Activated T-helper 17 cell treated with anti-CD3 and anti-CD28 coated beads, Interleukin-2, amount 50 U/mL, for 72 hours (primary cell): ENCODE results near the gene NMNAT2. TPM values are rescaled to one million over a fixed set of nuclear protein-coding genes. Genes with fewer than 3 reads are reported as not detected.
A peak's percentile ranks its signal among the peaks of the same experiment; 100 is the strongest.
"Not testable (repeated sequence)": the region's sequence is repeated elsewhere in the genome, so short reads cannot be mapped to it uniquely, and the experiment has no call there.

Experiments used
- ATAC-seq: fragments of 150-1000 bp; cut with Tn5 transposase; replicated peaks from 2 replicates; pipeline ENCODE4 v1.10.0; 2021; ENCODE audit warnings: mild to moderate bottlenecking, moderate library complexity
- H3K27ac Mint-ChIP-seq: one replicate; pipeline ENCODE4 v1.8.0; 2022; ENCODE audit warnings: mixed read lengths
- H3K27me3 Mint-ChIP-seq: one replicate; pipeline ENCODE4 v1.8.0; 2022; ENCODE audit warnings: mixed read lengths
- H3K36me3 Mint-ChIP-seq: one replicate; pipeline ENCODE4 v1.8.0; 2022; ENCODE audit warnings: low read depth, mild to moderate bottlenecking, mixed read lengths
- H3K4me1 Mint-ChIP-seq: one replicate; pipeline ENCODE4 v1.8.0; 2022; ENCODE audit warnings: mixed read lengths
- H3K4me3 Mint-ChIP-seq: one replicate; pipeline ENCODE4 v1.8.0; 2022; ENCODE audit warnings: mild to moderate bottlenecking, mixed read lengths
- H3K9me3 Mint-ChIP-seq: one replicate; pipeline ENCODE4 v1.8.0; 2022; ENCODE audit warnings: mixed read lengths
- total RNA-seq, 2 donors: library from RNA; stranded (reverse); gene quantifications; one replicate each; pipeline ENCODE4 v1.2.3, GENCODE V29; 2022

NMNAT2 gene
- total RNA-seq, 2 donors from 2014 or later, result not detected

DNA sequence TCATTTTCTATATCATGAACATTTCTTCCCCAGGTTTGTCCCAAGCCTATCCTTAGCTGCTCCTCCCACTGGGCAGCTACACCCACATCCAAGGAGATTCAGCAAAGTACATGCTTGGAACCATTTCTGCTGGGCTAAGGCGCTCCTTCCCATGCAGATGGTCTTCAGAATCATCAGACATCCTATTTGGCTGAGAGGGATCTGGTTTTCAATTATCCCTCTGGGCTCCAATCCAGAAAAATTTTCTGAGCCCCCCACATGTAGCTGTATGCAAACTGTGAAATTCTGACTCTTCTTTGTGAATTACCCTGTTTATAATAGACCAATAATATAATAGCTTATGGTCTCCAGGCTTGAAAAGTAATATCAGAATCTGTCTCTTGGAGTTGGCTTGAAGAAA lies 132.9 kb downstream of the NMNAT2 start:
- no peaks in the 10 kb centered on the region for H3K4me1 Mint-ChIP-seq
- H3K27ac Mint-ChIP-seq, result no peak overlapping the region
- peaks cover 12% of the 10 kb centered on the region for H3K27me3 Mint-ChIP-seq
- no peak overlapping the region for H3K4me3 Mint-ChIP-seq
- no peaks in the 10 kb centered on the region for H3K9me3 Mint-ChIP-seq
- no peak for ATAC-seq
- no peaks in the 10 kb centered on the region for H3K36me3 Mint-ChIP-seq

DNA sequence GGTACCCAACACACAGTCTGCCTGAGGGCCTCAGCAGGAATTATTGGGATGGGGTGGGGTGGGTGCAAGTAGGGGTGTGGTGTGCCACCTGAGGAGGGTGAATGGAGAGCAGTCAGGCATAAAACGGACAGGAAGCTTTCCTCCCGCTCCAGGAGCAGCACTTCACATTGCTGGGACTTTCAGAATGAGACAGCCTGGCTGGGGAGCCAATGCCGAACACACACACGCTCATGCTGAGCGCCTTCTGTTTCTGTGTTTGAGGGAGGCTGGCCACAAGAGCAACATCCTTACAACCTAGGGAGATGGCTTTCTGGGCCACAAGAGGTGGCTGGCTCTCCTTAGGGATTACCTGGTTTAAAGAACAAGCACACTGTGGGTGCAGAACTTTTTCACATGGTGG lies 134.1 kb downstream of the NMNAT2 start:
- Mint-ChIP-seq H3K4me1 (no peaks in the 10 kb centered on the region), H3K9me3 (no peaks in the 10 kb centered on the region), H3K27ac (no peak overlapping the region), H3K36me3 (no peaks in the 10 kb centered on the region), H3K27me3 (peaks cover 9% of the 10 kb centered on the region), H3K4me3 (no peak overlapping the region)
- no peak for ATAC-seq

DNA sequence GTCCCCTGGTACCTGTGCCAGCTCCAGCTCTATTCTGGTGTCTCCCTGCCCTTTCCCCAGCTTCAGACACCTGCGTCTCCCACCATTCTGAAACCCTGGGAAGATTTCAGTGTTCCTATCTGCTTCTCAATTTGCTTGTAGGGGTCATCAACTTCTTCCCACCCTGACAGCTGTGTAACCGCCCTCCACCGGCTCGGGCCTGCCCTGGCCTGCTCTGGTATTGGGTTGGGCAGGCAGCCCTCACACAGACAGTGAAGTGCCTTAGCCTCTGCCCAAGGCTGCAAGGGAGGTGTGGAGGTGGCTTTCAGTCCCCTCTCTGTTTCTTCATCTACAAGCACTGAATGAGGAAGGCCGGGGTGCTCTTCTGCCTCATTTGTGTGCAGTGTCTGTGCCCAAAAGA lies 134.9 kb downstream of the NMNAT2 start:
- Mint-ChIP-seq H3K27ac (no peak overlapping the region), H3K4me1 (no peaks in the 10 kb centered on the region), H3K9me3 (no peaks in the 10 kb centered on the region), H3K27me3 (peaks cover 9% of the 10 kb centered on the region), H3K4me3 (no peak overlapping the region), H3K36me3 (no peaks in the 10 kb centered on the region)
- ATAC-seq, result no peak

DNA sequence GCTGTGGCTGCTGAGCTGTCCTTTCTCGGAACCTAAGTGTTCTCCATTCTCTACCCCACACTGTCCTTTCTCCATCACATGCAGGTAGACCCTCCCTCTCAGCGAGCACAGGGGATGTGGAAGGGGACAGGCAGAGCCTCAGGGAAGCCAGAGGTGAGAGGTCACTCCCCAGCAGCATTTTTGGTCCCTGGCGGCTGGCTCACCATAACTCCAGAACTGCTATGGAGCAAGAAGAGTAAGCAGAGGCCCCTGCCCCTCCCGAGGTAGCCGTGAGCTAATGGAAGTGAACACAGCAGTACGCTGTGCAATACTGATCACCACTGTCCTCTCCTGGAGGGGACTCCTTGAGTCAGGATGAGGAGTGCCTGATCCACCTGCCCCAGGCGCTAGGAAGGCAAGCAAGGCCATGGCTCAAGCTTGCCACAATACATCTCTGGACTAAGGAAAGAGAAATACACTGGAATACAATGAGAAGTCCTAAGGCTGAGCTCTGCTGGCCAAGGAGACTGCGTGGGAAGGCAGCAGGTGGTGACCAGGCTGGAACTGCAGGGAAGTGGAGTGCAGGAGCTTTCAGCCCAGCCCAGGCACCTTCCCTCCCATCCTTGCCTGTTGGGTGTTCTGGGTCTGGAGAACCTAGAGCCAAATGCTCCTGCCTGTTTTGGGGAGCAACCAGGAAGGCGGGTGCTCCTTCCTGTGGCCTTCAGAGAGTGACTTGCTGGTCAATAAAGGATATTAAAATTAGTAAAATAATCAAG lies 135.9 kb downstream of the NMNAT2 start:
- H3K27me3 Mint-ChIP-seq, result peaks cover 9% of the 10 kb centered on the region
- no peak for ATAC-seq
- no peak overlapping the region for H3K4me3 Mint-ChIP-seq
- no peaks in the 10 kb centered on the region for H3K36me3 Mint-ChIP-seq
- H3K4me1 Mint-ChIP-seq, result no peaks in the 10 kb centered on the region
- H3K9me3 Mint-ChIP-seq, result no peaks in the 10 kb centered on the region
- H3K27ac Mint-ChIP-seq, result no peak overlapping the region

DNA sequence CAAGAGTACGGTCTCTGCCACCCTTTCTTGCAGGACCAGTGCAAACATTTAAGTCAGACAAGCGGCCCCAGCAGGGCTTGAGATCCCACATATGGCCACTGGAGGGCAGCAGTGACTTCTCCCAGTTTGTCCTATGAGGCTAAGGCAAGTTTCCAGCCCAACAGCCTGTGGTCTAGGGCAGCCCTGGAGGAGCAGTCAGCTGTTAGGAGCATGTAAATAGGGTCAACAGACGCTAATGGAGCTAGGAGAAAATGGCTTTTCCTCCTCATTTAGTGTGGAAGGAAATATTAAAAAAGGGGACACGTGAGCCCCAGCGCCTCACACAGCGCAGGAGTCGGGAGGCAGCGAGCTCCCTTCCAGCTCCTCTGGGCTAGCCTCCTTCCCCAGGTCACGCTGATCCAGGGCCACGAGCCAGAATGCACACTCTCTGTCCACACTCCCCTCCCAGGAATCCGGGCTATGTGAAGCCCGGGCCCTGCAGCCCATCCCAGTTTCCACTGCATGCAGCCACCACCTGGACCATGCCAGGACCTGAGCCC lies 136.6 kb downstream of the NMNAT2 start:
- H3K4me1 Mint-ChIP-seq, result no peaks in the 10 kb centered on the region
- H3K36me3 Mint-ChIP-seq, result no peaks in the 10 kb centered on the region
- peaks cover 9% of the 10 kb centered on the region for H3K27me3 Mint-ChIP-seq
- H3K9me3 Mint-ChIP-seq, result no peaks in the 10 kb centered on the region
- peak; percentile 66 for ATAC-seq
- H3K4me3 Mint-ChIP-seq, result no peak overlapping the region
- no peak overlapping the region for H3K27ac Mint-ChIP-seq

DNA sequence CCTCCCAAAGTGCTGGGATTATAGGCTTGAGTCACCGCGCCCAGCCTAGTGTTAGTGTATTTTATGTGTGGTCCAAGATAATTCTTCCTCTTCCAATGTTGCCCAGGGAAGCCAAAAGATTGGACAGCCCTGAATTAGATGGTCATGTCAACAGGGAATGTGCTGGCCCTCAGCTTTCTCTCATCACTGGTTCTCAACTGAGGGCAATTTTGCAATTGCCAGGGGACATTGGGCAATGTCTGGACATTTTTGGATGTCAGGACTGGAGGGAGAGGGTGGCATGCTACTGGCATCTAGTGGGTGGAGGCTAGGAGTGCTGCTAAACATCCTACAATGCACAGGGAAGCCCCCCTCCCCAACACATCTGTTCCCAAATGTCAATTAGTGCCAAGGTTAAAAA lies 137.1 kb downstream of the NMNAT2 start:
- H3K27ac Mint-ChIP-seq, result no peak overlapping the region
- no peak for ATAC-seq
- peaks cover 9% of the 10 kb centered on the region for H3K27me3 Mint-ChIP-seq
- H3K4me3 Mint-ChIP-seq, result no peak overlapping the region
- no peaks in the 10 kb centered on the region for H3K4me1 Mint-ChIP-seq
- H3K36me3 Mint-ChIP-seq, result no peaks in the 10 kb centered on the region
- H3K9me3 Mint-ChIP-seq, result no peaks in the 10 kb centered on the region

DNA sequence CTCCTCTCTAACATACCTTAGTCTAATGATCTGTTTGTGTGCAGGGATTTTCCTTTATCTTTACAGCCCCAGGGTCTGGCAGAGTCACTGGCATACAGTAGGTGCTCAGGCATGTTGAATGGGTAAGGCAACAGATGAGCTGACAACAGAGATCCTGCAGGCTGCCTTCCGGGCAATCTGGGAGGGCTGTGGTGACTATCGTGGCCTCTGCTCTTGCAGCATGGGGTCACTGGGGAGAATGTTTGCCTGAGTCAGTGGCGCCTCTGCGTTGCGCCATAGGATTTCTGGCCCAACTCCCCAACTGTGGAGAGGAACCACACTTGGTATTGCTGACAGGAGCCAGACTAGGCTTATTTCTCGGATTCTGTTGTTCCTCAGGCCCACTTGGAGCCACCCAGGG lies 138.3 kb downstream of the NMNAT2 start:
- Mint-ChIP-seq H3K4me1 (no peaks in the 10 kb centered on the region), H3K4me3 (no peak overlapping the region), H3K9me3 (no peaks in the 10 kb centered on the region), H3K36me3 (no peaks in the 10 kb centered on the region), H3K27ac (peak overlapping the region; percentile 15), H3K27me3 (peaks cover 9% of the 10 kb centered on the region)
- no peak for ATAC-seq

GRCh38 chr1:183278739-183279591 lies 139.2 kb downstream of the NMNAT2 start:
- peaks cover 4% of the 10 kb centered on the region for H3K27me3 Mint-ChIP-seq

DNA sequence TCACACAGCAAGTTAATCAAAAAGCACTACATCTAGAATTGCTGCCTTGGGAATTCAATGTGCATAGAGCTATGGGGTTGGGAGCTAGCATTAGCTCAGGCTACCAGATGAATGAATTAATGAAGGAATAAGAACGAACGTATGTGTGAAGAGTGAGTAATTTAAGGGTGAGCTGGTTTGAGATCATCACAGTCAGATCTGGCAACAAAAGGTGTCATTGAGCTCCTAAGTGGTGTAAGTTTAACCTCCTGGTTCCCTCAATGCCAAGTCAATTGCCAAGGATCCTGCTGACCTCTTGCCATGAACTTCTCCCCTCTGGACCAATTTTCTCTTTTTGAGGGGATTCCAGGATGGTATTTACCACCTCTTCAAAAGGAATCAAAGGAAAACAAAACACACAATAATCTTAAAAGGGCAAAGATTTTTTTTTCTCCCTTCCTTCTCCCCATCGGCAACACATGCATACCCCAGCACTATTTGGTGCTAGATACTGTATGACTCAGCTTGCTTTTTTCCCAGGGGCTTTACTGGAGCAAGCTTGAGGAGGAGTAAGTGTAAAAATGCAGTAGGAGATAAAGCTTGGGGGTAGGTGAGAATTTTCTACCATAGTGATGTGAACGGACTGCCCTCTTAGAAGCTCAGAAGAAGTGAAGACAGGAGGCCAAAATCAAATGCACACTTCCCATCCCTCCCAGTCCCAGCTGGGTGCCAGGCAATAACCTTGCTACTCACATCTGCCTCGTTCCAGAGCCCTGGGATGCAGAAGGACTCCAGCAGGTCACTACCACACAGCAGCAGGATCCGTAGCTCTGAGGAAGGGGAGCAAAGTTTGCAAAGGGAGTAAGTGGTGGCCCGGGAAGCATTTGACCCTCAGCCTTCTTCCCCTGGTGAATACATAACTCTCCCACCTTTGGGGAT lies 140.1 kb downstream of the NMNAT2 start:
- Mint-ChIP-seq H3K9me3 (no peaks in the 10 kb centered on the region), H3K4me1 (no peaks in the 10 kb centered on the region), H3K4me3 (no peak overlapping the region), H3K27ac (no peak overlapping the region), H3K36me3 (no peaks in the 10 kb centered on the region), H3K27me3 (peaks cover 4% of the 10 kb centered on the region)
- no peak for ATAC-seq

More at GRCh38 chr1:183278739-183279591, 139.2 kb downstream of the NMNAT2 start:
- H3K4me1 Mint-ChIP-seq, result no peaks in the 10 kb centered on the region
- peak; percentile 25 for ATAC-seq
- H3K27ac Mint-ChIP-seq, result peak overlapping the region; percentile 15
- no peaks in the 10 kb centered on the region for H3K36me3 Mint-ChIP-seq
- H3K4me3 Mint-ChIP-seq, result no peak overlapping the region
- no peaks in the 10 kb centered on the region for H3K9me3 Mint-ChIP-seq

DNA sequence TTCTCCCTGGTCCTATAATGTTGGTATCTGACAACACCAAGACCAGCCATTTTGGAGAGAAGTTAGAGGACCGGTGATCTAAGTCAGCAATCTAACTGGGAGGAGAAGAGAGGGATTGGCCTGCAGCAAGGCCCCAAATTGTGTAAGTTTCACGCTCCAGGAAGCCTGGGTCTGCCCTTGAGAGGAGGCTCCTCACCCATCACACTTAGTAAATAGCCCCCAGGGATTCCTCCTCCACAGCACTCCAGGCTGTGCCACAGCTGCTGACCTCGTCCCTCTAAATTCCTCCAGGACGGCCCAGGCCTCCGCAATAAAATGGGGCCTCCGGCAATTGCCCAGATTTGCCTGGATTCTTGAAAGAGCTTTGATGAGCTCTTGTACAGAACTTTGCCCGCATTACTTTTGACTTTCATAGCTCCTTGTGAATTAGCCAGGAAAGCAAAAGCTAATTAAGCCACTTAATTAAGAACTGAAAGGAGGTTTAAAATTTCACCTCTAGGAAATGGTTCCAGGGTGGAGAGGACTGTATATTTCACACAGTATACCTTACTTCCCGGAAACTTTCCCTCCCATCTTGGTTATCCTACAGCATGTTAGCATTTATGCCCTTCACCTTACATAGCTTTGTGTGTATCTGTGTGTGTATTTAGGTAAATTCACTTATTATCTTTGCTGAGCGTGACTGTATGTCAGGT lies 141.6 kb downstream of the NMNAT2 start:
- no peak overlapping the region for H3K4me3 Mint-ChIP-seq
- no peaks in the 10 kb centered on the region for H3K36me3 Mint-ChIP-seq
- H3K4me1 Mint-ChIP-seq, result no peaks in the 10 kb centered on the region
- no peak overlapping the region for H3K27ac Mint-ChIP-seq
- peaks cover 4% of the 10 kb centered on the region for H3K27me3 Mint-ChIP-seq
- no peak for ATAC-seq
- H3K9me3 Mint-ChIP-seq, result no peaks in the 10 kb centered on the region

GRCh38 chr1:183275322-183275721 lies 142.9 kb downstream of the NMNAT2 start:
- ATAC-seq, result no peak

DNA sequence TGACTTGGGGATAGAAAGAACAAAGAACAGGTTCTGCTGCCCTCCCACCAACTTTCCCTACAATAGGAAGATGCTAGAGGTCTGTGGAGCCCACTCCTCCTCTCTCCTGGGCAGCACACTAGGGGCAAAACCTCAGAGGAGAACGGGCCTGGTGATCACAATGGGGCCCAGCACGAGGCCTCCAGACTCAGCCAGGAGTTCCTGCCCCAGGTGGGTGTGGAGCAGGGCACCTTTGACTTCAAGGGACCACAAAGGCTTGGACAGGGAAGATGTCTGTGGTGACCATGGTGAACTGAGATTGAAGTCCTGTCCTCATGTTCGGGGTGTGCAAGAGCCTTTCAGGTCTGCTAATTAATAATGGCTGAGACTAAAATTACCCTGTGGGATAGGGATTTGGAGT lies 143.3 kb downstream of the NMNAT2 start:
- H3K4me3 Mint-ChIP-seq, result no peak overlapping the region
- no peaks in the 10 kb centered on the region for H3K36me3 Mint-ChIP-seq
- peaks cover 4% of the 10 kb centered on the region for H3K27me3 Mint-ChIP-seq
- no peak overlapping the region for H3K27ac Mint-ChIP-seq
- no peaks in the 10 kb centered on the region for H3K9me3 Mint-ChIP-seq
- no peak for ATAC-seq
- no peaks in the 10 kb centered on the region for H3K4me1 Mint-ChIP-seq

More at GRCh38 chr1:183275322-183275721, 142.9 kb downstream of the NMNAT2 start:
- no peaks in the 10 kb centered on the region for H3K9me3 Mint-ChIP-seq
- H3K27me3 Mint-ChIP-seq, result peaks cover 4% of the 10 kb centered on the region
- H3K36me3 Mint-ChIP-seq, result no peaks in the 10 kb centered on the region
- no peak overlapping the region for H3K4me3 Mint-ChIP-seq
- H3K27ac Mint-ChIP-seq, result no peak overlapping the region
- no peaks in the 10 kb centered on the region for H3K4me1 Mint-ChIP-seq

DNA sequence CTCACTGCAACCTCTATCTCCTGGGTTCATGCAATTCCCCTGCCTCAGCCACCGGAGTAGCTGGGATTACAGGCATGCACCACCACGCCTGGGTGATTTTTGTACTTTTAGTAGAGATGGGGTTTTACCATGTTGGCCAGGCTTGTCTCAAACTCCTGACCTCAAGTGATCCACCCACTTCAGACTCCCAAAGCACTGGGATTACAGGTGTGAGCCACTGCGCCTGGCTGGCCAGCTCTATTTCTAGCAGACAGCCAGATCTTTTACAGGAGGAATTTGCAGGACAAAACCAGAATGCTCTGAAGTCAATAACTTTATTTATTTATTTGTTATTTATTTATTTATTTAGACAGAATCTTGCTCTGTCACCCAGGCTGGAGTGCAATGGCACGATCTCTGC lies 144.2 kb downstream of the NMNAT2 start:
- ATAC-seq, H3K9me3 Mint-ChIP-seq, H3K4me1 Mint-ChIP-seq, H3K4me3 Mint-ChIP-seq, H3K36me3 Mint-ChIP-seq, H3K27me3 Mint-ChIP-seq, H3K27ac Mint-ChIP-seq: not testable (repeated sequence)

DNA sequence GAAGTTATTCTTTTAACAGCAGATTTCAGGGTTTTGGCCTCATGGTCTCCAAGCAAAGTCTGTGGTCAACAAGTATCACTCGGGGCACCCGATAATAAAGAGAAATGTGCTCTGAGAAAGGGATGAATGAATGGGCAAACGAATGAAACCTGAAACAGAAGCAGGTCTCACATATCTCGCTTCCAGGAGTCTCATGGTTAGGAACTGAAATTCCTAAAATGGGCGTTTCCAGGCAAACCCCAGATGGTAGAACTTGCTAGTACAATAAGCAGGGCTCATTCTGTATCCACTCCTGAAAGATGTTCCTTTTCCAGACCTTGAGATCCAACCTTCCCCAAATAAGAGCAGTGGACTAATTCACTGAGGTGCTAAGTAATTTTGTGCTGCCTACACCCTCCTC lies 144.9 kb downstream of the NMNAT2 start:
- H3K27me3 Mint-ChIP-seq, result peaks cover 4% of the 10 kb centered on the region
- no peak overlapping the region for H3K27ac Mint-ChIP-seq
- no peak overlapping the region for H3K4me3 Mint-ChIP-seq
- no peaks in the 10 kb centered on the region for H3K9me3 Mint-ChIP-seq
- ATAC-seq, result no peak
- H3K4me1 Mint-ChIP-seq, result no peaks in the 10 kb centered on the region
- no peaks in the 10 kb centered on the region for H3K36me3 Mint-ChIP-seq
